ENCODE results near the gene ZNF680.
"Not testable (repeated sequence)": the region's sequence is repeated elsewhere in the genome, so short reads cannot be mapped to it uniquely, and the experiment has no call there.

The ZNF680 gene

GRCh38 chr7:64555046-64555445, 7.8 kb downstream of the ZNF680 start:
- no peak for DNase-seq

GRCh38 chr7:64554188-64554587, 8.7 kb downstream of the ZNF680 start:
- DNase-seq, result not testable (repeated sequence)

DNA sequence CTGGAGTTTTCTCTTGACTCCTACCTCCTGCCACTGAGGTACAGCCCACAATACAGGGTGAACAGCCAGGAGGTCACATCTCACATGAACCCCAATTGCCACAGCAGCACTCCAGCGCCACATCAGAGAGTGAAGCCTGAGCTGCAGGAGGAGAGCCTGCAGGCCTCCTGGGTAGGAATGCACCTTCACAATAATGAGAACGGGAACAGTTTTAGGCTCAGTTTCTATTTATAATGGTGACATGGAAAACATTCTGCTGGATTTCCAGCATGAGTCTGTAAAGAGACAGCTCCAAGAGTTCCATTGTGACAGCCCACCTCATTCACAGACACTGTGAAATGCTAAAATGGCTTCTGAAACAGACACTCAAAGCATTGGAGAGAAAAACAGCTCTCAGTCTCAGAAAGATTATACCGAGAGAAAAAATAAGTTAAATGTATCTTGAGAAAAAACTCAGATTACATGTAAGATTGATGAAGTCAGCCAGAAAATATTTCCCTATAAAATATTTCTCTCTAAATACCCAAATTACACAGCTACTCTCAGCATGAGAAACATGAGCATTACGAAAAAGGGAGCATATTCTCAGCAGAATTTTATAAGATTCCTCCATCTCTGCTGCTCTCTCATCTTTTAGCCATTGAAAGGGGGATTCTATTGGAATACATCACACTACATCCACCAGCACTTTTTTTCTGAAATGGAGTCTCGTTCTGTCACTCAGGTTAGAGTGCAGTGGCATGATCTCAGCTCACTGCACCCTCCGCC, 11.3 kb downstream of the ZNF680 start:
- DNase-seq, result no peak

DNA sequence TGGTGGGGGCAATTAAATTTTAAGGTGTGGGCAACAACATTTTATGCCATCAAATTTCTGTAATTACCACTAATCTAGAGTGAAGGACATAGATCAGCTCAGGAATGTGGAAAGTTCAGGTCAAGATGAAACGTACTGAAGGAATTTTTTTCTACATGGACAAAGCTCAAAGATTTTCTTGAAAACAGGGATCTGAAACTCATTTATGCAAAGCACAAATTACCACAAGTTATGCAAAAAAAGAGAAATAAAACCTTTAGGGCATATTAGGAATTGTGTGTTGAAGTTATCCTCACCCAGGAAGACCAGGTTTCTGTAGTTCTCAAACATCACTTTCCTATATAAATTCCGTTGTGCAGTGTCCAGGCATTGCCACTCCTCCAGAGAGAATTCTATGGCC, 18.9 kb downstream of the ZNF680 start:
- no peak for DNase-seq

GRCh38 chr7:64541438-64542359, 21.2 kb downstream of the ZNF680 start:
- DNase-seq, result no peak

- DNase-seq, result no peak
These were observed 29.1 kb downstream of the ZNF680 start for GRCh38 chr7:64533756-64534155.

DNA sequence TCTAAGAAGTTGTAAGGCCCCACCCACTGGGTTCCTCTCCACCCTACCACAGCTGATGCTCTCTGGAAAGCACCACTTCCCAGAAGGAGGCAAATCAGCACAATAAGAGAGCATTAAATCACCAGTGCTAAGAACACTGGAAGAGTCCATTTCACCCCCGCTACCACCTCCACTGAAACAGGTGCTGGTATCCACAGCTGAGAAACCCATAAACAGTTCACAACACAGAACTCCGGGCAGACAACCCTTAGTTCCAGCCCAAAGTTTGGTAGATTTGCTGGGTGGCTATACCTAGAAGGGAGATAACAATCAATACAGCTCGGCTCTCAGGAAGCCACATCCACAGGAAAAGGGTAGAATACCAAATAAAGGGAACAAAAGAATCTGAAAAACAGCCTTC, 34.1 kb downstream of the ZNF680 start:
- DNase-seq, result no peak

DNA sequence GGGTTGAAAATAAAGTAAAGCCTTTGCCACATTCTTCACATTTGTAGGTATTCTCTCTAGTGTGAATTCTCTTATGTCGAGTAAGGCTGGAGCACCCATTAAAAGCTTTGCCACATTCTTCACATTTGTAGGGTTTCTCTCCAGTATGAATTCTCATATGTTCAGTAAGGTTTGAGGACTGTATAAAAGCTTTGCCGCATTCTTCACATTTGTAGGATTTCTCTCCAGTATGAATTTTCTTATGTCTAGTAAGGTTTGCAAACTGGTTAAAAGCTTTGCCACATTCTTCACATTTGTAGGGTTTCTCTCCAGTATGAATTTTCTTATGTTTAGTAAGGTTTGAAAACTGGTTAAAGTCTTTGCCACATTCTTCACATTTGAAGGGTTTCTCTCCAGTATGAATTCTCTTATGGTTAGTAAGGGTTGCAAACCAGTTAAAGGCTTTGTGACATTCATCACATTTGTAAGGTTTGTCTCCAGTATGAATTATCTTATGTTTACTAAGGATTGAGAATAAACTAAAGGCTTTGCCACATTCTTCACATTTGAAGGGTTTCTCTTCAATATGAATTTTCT, 41.4 kb downstream of the ZNF680 start:
- DNase-seq, result no peak

DNA sequence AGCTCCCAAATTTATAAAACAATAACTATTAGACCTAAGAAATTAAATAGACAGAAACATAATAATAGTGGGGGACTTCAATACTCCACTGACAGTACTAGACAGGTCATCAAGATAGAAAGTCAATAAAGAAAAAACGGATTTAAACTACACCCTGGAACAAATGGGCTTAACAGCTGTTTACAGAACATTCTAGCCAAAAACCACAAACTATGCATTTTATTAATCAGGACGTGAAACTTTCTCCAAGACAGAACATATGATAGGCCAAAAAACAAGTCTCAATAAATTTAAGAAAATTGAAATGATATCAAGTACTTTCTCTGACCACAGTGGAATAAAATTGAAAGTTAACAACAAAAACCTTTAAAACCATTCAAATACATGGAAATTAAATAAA, 46.4 kb downstream of the ZNF680 start:
- no peak for DNase-seq

DNA sequence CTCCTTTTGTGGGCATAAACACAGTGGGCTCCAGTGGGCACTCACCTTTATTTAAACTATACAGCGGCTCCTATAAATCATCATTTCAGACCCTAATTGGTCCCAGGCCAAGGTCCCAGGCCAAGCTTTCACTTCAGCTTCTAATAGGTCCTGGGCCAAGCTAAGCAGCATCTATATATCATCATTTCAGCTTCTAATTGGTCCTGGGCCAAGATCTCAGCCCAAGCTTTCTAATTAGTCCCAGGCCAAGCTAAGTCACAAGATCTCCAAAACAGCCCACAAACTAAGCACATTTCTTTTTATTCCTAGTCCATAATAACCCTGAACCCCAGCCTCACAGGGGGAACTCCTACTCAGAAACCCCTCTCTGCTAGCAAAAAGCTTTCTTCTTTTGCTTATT, 47.1 kb downstream of the ZNF680 start:
- no peak for DNase-seq

- DNase-seq, result no peak
These were observed 47.5 kb downstream of the ZNF680 start for GRCh38 chr7:64515330-64515729.

DNA sequence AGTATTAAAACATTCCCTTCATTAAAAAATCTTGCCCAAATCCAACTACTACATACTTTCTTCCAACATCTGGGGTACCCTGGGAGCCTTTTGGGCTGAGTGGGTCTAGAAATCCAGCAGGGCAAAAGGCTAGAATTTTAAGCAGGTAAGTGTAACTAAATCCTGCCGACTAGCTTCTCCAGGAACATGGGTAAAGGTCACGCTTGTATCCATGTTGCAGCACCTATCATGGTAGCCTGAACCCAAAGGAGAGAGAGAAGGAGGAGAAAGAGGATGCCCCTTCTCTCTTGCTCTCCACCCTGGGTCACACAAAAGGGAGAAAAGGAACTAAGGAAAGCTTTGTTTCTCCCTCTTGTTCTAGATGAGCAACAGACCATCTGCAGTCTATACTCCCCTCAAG, 53.3 kb downstream of the ZNF680 start:
- DNase-seq, result no peak

DNA sequence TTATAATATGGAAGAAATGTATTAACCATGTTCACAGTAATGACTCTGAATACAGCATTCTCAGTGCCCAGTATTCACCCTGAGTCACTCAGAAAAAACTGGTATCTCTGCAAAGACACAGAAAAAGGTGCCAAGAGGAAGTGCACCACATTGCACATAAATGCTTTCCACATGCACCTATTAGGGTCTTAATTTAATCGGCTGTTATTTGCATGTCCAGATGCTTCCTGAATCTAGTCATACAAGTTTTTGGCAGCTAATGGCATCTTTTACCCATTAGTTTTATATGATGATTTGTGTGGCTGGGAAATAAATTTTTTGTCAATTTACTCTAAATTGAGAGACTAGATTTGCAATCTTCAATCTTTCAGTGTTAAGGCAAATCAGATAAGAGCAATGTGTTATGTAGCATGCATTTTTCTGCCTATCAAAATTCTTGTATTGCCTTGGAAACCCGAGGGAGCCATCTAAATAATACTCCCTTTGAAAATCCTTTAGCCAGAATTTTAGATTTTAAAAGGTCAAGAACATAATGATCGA, 58.2 kb downstream of the ZNF680 start:
- no peak for DNase-seq

- no peak for DNase-seq
These were observed 64.6 kb downstream of the ZNF680 start for GRCh38 chr7:64498270-64498669.

- DNase-seq, result peak; percentile 7
These were observed 67.9 kb downstream of the ZNF680 start for GRCh38 chr7:64494912-64495461.

- no peak for DNase-seq
These were observed 77.2 kb downstream of the ZNF680 start for GRCh38 chr7:64485623-64486022.

Measured in NCI-H510A (cell line).